Measurements from ENCODE around the gene RAD51B.
"Not testable (repeated sequence)": the region's sequence is repeated elsewhere in the genome, so short reads cannot be mapped to it uniquely, and the experiment has no call there.

The RAD51B gene

GRCh38 chr14:68219407-68219806 is 399.8 kb downstream of the RAD51B start:
- no peak for DNase-seq

GRCh38 chr14:68221046-68221445 is 401.5 kb downstream of the RAD51B start:
- DNase-seq = not testable (repeated sequence)

GRCh38 chr14:68222154-68222553 is 402.6 kb downstream of the RAD51B start:
- no peak for DNase-seq

GRCh38 chr14:68222726-68223125 is 403.1 kb downstream of the RAD51B start:
- DNase-seq = no peak

GRCh38 chr14:68223631-68224030 is 404.1 kb downstream of the RAD51B start:
- DNase-seq = no peak

DNA sequence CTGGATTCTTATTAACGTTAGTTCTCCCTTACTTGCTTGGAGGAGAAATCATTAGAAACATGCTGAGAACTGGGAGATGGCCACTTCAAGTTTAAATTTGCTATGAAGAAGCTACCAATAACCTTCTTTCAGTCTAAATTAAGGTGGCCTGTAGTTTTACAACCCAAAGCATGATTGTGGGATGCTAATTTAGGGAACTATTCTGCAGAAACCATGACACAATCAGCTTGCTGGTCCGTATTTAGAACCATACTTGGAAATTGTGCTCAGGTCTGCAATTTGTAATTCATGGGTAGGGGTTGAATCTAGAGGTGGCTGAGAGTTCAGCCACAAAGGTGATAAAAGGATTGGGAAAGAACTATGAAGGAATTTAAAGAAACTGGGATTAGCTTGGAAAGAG is 405.7 kb downstream of the RAD51B start:
- DNase-seq = no peak

DNA sequence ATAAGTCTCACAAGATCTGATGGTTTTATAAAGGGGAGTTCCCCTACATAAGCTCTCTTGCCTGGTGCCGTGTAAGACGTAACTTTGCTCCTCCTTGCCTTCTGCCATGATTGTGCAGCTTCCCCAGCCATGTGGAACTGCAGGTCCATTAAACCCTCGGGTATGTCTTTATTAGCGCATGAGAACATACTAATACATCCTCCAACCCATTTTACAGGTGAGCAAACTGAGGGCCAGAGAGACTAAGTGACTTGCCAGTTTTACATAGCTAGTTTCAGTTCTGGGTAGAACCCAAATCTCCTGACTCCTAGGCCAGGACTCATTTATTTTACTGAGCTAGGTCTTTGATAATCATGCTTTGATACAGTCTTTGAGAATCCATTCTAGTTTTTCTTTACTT is 406.9 kb downstream of the RAD51B start:
- no peak for DNase-seq

DNA sequence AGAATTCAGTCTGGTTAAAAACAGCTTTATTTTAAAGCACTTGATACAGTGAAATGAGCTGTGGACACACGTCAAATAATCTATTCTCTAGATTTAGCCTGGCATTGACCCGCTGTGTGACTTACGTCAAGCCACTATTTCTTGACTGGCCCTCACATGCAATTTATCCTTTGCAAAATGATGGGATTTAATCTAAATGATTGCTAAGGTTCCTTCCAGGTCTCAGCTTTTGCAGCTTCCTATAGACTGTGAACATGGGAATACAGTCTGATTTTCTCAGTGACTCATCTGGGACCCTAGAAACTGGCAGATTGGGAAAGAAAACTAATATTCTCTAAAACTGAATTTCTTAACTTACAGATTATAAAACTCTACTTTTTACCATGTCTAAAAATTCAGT is 409.1 kb downstream of the RAD51B start:
- no peak for DNase-seq

DNA sequence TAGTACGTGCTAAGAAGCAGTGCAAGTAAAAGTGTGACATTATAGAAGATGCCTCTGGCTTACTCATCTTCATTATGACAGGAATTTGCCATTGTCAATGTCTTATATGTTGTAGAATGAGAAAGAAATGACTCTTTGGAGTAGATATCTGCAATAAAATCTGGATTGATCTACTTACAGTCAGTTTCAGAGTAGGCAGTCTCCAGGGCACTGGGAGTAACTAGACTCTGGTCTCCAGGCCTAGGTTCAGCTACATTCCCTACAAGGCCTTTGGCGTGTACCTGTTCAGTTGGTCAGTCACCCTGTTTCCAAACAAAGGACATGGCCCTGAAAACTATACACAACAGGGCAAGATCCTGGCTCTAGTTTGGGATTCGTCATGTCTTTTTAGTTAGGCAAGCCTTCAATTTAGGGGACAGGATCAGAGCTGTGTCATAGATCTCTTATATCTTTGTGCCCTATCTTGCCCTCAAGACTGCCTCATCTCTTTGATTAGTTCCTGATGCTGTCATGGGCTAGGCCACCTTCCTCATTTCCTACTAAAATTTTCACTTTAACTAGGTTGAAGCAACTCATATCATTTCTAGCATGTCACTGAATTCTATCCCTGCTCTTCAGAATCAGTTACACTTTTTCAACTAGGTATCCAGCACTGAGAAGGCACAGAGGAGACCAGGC is 410.0 kb downstream of the RAD51B start:
- DNase-seq = no peak

- DNase-seq = no peak
Measured at GRCh38 chr14:68230202-68230949, 410.8 kb downstream of the RAD51B start.

- no peak for DNase-seq
Measured at GRCh38 chr14:68230950-68231717, 411.6 kb downstream of the RAD51B start.

- no peak for DNase-seq
Measured at GRCh38 chr14:68231898-68232297, 412.3 kb downstream of the RAD51B start.

GRCh38 chr14:68232300-68233055 is 412.9 kb downstream of the RAD51B start:
- no peak for DNase-seq

DNA sequence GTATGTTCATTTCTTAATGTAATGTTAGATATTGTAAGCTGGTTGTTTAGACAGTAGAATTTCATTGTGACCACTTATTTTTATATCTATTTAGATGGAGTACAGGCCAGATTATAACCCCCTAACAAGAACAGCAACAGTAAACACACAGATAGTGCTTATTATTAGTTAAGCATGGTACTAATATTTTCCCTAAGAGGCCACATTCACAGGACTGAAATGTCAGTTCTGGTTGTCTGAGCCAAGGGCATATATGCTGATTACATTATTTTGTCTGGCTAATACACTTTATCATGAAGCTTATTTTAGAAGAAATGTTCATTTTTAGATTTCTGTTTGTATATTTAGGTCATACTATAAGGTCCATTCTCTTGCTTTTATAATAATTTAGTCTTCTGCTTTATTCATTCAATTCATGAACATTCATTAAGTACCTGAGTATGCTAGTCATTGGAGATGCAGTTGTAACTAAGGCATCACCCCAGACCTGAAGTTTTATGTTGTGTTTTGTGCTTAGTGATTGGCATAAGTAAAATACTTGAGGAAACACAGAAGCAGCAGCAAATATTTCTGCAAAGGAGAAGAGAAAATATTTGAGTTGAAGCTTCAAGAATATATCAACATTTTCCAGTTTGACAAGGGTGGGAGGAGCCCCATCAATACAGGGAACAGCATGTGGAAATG is 413.7 kb downstream of the RAD51B start:
- no peak for DNase-seq

- peak; percentile 46 for DNase-seq
Measured at GRCh38 chr14:68234101-68234905, 414.7 kb downstream of the RAD51B start.

DNA sequence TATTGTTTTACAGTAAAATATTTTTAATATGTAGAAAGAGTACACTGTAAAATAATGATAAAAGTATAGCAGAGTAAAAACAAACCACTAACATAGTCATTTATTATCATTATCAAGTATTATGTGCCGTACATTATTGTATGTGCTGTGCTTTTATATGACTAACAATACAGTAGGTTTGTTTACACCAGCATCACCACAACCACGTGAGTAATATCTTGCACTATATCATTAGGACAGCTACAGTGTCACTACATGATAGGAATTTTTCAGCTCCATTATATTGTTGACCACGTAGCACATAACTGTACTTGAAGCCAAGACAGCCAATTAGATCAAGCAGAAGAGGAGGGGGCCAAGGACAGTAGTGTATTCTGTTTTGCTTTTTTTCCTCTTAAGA is 415.4 kb downstream of the RAD51B start:
- DNase-seq = no peak

DNA sequence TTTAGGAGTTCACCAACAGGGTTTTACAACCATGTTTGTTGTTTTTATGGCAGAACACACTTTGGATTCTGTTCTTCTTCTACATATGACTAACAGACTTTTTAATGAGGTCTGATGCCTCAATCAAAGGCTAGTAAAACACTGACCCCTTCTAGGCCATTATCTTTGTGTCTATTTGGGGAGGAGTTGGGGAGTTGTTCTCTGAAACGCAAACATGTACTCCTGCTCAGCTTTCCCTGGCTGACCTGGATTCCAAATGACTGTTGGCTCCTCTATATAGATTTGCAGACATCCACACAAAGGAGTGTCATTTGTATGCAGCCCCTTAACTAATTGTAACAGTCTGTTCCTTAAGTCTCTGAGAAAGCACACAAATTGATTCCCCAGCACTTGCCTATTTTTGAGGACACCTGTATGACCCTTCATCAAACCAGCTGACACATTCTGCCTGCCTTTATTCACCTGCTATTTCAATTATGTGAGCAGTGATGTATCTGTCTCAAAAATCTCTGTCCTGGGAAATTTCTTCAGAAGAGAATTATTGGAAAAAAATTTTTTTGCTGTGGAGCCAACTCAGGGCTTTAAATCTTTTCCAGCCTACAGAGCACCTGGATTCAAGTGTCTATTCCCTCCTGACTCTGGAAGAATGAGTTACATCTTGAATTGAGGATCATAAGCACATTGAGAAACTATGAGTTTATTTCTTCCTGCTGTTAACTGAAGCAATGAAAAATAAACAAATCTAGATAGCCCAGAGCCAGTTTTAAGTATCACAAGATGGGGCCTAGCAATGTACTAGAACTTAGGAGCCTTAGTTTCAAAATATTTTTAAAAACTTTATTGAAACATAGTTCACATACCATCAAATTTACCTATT is 417.2 kb downstream of the RAD51B start:
- DNase-seq = no peak

DNA sequence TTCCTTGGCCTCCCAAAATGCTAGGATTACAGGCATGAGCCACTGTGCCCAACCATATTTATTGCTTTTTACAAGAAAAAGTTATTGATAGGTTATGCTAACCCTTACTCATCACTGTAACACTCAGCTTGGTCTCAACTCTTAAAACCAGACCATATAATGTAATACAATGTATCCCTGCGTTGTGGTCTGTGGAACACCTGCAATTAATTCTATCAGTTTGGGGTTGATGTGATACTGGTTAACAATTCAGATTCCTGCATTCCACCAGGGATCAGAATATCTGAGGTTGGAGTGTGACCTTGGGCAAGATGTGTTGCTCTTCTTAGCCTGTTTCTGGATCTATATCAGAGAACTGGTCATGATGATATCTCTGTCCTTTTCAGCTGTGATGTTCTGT is 419.0 kb downstream of the RAD51B start:
- DNase-seq = no peak

- no peak for DNase-seq
Measured at GRCh38 chr14:68238976-68239375, 419.4 kb downstream of the RAD51B start.

DNA sequence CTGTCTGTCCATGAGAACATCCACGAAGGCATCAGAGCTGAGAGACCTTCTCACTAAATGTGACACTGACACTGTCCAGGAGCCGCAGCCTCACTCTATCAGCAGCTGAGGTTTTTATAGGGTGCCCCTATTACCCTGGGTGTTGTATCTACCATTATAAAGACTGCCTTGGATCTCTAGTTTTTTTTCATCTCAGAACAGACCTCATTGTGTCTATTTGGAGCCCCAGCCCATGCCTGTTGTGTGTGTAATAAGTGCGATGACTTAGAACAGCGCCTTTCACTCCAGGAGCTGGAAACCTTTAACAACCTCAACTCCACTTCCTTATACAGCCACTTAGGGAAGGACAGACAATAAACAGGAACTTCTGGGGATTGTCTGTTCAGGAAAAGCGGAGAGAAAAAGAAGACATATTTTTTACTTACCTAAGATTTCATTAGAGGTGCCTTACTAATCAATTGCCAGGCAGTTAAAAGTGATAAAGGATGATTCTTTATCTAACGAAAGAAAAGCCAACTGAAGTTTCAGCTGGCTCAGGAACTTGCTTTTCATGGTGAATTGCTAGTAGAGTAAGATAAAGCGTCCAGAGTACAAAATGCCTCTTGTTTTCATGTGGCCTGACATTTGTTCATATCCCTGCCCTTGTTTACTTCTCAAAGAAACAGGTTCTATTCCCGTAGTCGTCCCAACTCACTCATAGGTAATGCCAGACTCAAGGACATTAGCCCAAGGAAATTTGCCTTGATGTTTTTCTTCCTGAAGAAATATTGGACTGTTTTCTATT is 420.6 kb downstream of the RAD51B start:
- DNase-seq = no peak
